ENCODE data around the gene IL11RA.

GRCh38 chr9:34611251-34611810 lies 40.7 kb upstream of the IL11RA start:
- TF ChIP-seq POLR2A (IDR thresholded peaks at IDR 0.05) (no peak), CTCF (IDR thresholded peaks at IDR 0.05) (no peak)

All from uterus (tissue), 2 donors.